NCI-H345 treated with DMSO at 0.1 percent for 48 hours (cell line): Measurements from ENCODE around the gene KATNB1.
A peak's percentile ranks its signal among the peaks of the same experiment; 100 is the strongest.
"Not testable (repeated sequence)": the region's sequence is repeated elsewhere in the genome, so short reads cannot be mapped to it uniquely, and the experiment has no call there.

ENCODE experiments used
- DNase-seq: peaks from one replicate; lab custom pipeline; 2025; ENCODE audit not compliant: unreplicated experiment; lab: John Stamatoyannopoulos, UW

KATNB1 gene

DNA sequence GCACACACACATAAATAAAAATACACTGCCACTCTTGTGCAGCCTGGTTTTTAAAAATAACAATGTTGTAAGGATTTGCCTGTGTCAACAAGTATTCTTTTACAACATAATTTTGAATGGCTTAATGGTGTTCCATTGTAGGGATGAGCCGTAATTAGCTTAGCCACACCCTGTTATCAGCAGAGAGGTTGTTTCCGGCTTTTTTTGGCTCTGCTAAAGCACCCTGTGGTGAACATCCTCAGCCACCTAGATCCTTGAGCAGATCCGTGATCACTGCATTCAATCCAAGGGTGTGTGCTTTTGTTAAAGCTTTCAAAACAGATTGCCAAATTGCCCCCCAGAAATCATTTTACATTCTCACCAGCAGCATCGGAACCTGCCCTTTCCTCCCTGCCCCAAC, 7.0 kb downstream of the KATNB1 start:
- peak; percentile 13 for DNase-seq

GRCh38 chr16:57743458-57743857, 7.9 kb downstream of the KATNB1 start:
- DNase-seq: no peak

- no peak for DNase-seq
These were observed 8.5 kb downstream of the KATNB1 start for GRCh38 chr16:57743886-57744641.

GRCh38 chr16:57744642-57744903, 9.0 kb downstream of the KATNB1 start:
- no peak for DNase-seq

GRCh38 chr16:57745768-57746167, 10.2 kb downstream of the KATNB1 start:
- no peak for DNase-seq

- not testable (repeated sequence) for DNase-seq
These were observed 10.7 kb downstream of the KATNB1 start for GRCh38 chr16:57746316-57746715.

GRCh38 chr16:57747091-57747490, 11.5 kb downstream of the KATNB1 start:
- DNase-seq: no peak

DNA sequence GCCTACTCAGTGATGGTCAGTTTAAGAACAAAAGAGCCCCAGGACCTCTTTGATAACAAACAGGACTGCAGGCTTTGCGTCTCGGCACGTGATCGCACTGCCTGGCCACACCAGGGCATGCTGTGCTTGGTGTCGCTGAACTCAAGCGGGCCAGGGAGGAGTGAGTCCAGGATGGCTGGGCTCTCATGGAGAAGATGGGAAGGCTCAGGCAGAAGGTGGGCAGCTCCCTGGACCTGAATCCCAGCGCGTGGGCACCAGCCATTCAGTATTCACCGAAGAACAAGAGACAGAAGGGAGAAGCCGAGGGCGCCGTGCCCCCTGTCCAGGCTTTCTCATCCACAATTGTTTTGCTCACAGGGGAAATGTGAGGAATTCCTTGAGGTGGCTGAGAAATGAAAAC, 11.9 kb downstream of the KATNB1 start:
- DNase-seq: no peak

GRCh38 chr16:57747996-57748395, 12.4 kb downstream of the KATNB1 start:
- DNase-seq: no peak

DNA sequence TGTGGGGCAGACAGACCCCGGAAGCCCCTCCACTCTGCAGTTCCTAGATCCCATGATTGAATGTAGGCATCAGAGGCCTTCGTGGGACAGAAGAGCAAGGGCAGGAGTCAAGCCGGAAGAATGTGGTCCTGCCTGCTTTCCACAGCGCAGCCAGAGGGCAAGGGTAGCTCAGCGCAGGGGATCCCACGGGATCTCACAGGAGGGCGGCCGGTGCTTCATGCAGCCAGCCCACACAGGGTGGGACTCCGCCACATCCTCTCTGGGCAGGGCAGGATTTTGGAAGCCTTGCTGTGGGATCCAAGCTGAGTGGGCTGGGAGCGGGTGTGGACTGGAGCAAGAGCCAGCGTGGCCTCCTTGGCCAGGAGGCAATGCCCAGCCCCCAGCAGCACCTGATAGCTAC, 13.0 kb downstream of the KATNB1 start:
- DNase-seq: no peak

- no peak for DNase-seq
These were observed 13.6 kb downstream of the KATNB1 start for GRCh38 chr16:57749101-57749692.

DNA sequence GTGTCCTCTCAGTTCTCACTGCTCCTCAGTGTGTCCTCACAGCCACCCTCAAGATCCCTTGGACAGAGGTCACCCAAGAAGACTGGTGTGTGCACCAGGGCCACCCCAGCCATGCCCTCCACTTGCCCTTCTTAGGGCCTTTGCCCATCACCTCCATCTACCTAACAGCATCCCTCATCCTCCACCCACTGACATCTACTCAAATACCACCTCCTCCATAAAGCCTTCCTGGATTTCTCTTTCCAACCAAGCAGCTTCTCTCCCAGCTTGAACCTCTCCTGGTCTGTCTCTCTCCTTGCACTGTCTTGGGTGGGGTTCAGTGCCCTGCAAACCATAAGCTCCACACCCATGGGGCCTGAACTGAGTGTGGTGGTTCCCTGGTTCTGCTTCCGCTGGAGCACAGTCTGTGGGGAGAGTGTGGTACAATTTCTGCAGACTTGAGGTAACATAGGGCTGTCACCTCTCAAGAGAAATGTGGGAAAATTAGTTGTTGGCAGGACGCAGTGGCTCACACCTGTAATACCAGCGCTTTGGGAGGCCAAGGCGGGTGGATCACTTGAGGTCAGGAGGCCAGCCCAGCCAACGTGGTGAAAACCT, 14.4 kb downstream of the KATNB1 start:
- no peak for DNase-seq

GRCh38 chr16:57750796-57751538, 15.4 kb downstream of the KATNB1 start:
- no peak for DNase-seq

- DNase-seq: no peak
These were observed 16.1 kb downstream of the KATNB1 start for GRCh38 chr16:57751539-57752202.

DNA sequence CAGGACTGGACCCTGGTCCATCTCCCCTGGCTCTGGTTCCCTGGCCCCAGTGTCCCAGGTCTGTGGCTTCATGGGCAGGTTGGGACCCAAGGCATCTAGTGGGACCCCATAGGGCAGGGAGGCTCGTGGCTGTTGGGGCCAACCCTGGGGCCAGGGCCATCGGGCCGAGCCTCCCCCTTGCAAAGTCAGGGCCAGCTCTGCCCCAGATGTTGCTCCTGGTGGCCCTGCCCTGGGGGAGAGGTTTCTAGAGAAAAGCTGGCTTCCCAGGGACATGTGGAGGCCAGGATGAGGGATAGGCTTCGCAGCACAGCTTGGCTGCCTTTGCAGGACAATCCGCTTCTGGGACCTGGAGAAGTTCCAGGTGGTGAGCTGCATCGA, 16.6 kb downstream of the KATNB1 start:
- DNase-seq: no peak

DNA sequence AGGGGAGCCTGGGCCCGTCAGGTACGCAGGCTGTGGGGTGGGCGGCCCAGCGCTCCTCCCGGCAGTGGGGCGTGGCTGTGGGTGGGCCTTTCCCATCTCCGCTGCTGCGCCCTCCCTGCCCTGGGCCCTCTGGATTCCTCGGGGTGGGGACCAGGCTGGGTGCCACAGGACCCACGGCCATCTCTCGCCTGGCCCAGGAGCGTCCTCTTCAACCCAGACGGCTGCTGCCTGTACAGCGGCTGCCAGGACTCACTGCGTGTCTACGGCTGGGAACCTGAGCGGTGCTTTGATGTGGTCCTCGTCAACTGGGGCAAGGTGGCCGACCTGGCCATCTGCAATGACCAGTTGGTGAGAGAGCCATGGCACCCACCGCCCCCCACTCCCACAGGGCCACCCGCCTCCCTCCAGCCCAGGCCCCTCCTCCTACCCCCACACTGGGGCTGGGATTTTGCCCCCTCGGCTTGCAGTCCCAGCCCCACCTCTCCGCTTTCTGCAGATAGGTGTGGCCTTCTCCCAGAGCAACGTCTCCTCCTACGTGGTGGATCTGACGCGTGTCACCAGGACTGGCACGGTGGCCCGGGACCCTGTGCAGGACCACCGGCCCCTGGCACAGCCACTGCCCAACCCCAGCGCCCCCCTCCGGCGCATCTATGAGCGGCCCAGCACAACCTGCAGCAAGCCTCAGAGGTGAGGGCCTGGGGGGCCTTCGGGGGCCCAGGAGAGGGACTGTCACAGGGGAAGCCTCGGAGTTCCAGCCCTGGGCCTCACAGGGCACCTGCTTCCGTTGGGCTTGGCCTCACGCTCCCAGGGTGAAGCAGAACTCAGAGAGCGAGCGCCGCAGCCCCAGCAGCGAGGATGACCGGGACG, 17.2 kb downstream of the KATNB1 start:
- no peak for DNase-seq

- no peak for DNase-seq
These were observed 18.1 kb downstream of the KATNB1 start for GRCh38 chr16:57753448-57754353.

DNA sequence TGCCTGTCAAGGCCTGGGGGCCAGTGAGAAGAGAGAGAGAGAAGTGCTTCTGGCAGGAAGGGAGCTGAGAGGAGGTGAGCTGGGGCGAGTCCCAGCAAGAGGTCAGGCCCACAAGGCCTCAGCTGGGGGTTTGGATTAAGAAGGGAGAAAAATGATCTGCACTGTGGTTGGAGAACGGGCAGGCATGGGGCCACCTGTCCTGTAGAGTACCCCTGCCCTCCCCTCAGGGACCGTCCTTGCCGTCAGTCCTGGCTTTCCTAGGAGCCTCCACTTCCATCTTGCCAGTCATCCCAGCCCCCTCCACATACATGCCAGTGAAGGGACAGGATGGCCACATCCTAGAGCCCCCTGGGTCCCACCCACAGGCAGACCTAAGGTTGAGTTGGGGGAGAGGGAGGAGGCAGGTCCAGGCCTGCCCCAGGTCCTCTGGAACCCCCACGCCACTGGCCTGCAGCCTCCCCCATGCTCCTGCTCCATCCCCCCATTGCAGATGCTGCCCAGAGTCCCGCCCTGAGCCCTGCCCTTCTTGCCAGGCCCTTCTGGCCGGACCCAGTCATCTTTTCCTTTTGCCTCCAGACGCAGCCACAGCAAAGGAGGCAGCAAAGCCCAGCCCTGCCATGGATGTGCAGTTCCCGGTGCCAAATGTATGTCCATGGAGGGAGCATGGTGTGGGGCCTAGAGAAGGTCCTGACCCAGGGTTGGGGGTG, 18.9 kb downstream of the KATNB1 start:
- no peak for DNase-seq
